Keratinocyte (primary cell): ENCODE results near the gene UHMK1.

ENCODE experiments used
- CTCF ChIP-seq, 3 experiments: IDR thresholded peaks in 1 of 3; conservative IDR thresholded peaks in 1 of 3; optimal IDR thresholded peaks in 1 of 3; 2 replicates in 2 of 3; 3 replicates in 1 of 3; pipeline versions ENCODE3 to v1.5.1; 2011; ENCODE audit warnings: low read length in 3 of 3, mild to moderate bottlenecking in 3 of 3, moderate library complexity in 2 of 3, control low read depth in 1 of 3, inconsistent platforms in 1 of 3; ENCODE audit not compliant: insufficient read depth in 2 of 3; ENCODE audit errors: extremely low read depth in 1 of 3
- EZH2 ChIP-seq: IDR thresholded peaks from one replicate; pipeline ENCODE4 v1.6.1; 2012; ENCODE audit warnings: inconsistent platforms, mild to moderate bottlenecking, low read length, moderate library complexity

- TF ChIP-seq CTCF (optimal IDR thresholded peaks at IDR 0.05 in 1 of 3, IDR thresholded peaks at IDR 0.05 in 1 of 3, conservative IDR thresholded peaks at IDR 0.05 in 1 of 3; ENCODE audit: extremely low read depth in 1 of 3, insufficient read depth in 2 of 3, low read length in 3 of 3) (no peak), EZH2 (no peak)
Observed at GRCh38 chr1:162488219-162488618, 9.4 kb upstream of the UHMK1 start.
